ENCODE results near the gene DDR2.

DNA sequence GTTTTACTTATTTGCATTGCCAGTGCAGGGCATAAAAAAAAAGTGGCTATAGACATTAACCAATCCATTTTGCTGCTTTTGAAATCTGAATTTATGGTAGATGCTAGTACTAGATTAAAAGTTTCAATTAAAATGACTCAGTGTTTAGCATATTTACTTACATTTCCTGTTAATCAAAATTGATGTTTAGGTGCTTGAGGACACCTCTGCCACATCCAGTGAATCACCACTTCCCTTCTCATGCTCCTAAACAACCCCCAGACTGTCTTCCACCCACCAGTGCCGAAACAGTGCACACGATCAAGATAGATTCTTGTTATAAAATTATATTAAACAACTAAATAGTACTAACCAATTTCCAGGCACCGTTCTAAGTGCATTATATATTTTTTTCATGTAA is 191.0 kb downstream of the DDR2 start:
- TF ChIP-seq, protein P1, sequence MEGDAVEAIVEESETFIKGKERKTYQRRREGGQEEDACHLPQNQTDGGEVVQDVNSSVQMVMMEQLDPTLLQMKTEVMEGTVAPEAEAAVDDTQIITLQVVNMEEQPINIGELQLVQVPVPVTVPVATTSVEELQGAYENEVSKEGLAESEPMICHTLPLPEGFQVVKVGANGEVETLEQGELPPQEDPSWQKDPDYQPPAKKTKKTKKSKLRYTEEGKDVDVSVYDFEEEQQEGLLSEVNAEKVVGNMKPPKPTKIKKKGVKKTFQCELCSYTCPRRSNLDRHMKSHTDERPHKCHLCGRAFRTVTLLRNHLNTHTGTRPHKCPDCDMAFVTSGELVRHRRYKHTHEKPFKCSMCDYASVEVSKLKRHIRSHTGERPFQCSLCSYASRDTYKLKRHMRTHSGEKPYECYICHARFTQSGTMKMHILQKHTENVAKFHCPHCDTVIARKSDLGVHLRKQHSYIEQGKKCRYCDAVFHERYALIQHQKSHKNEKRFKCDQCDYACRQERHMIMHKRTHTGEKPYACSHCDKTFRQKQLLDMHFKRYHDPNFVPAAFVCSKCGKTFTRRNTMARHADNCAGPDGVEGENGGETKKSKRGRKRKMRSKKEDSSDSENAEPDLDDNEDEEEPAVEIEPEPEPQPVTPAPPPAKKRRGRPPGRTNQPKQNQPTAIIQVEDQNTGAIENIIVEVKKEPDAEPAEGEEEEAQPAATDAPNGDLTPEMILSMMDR (IDR thresholded peaks at IDR 0.05) = no peak
- TF ChIP-seq EZH2phosphoT487 (IDR thresholded peaks at IDR 0.05) = no peak
- no peak for TF ChIP-seq EZH2 (IDR thresholded peaks at IDR 0.05)
